Adrenal gland (tissue), 5 donors: ENCODE results near the gene ARMH1.

Source experiments
- POLR2A ChIP-seq, 2 donors: fragments of 450-650 bp; IDR thresholded peaks; one replicate each; pipeline ENCODE4 v1.6.1; 2017; ENCODE audit warnings: antibody characterized with exemption in 2 of 2, mild to moderate bottlenecking in 2 of 2, moderate library complexity in 1 of 2
- TF ChIP-seq, protein P1 (sequence below), 6 experiments: fragments of 450-650 bp in 4 of 6; fragments of 200-600 bp in 2 of 6; sonication (generic) in 1 of 6; IDR thresholded peaks; 1 replicate in 5 of 6; 2 replicates in 1 of 6; pipeline versions ENCODE4 v1.5.1 to v1.8.0; 2016 to 2021; ENCODE audit warnings: antibody characterized with exemption in 6 of 6, mild to moderate bottlenecking in 2 of 6, moderate library complexity in 1 of 6
- donor health status: DM: no; HTN: no; CAD: no.

GRCh38 chr1:44651069-44651468 is 23.4 kb upstream of the ARMH1 start:
- TF ChIP-seq, protein P1, sequence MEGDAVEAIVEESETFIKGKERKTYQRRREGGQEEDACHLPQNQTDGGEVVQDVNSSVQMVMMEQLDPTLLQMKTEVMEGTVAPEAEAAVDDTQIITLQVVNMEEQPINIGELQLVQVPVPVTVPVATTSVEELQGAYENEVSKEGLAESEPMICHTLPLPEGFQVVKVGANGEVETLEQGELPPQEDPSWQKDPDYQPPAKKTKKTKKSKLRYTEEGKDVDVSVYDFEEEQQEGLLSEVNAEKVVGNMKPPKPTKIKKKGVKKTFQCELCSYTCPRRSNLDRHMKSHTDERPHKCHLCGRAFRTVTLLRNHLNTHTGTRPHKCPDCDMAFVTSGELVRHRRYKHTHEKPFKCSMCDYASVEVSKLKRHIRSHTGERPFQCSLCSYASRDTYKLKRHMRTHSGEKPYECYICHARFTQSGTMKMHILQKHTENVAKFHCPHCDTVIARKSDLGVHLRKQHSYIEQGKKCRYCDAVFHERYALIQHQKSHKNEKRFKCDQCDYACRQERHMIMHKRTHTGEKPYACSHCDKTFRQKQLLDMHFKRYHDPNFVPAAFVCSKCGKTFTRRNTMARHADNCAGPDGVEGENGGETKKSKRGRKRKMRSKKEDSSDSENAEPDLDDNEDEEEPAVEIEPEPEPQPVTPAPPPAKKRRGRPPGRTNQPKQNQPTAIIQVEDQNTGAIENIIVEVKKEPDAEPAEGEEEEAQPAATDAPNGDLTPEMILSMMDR (IDR thresholded peaks at IDR 0.05), result no peak
- TF ChIP-seq POLR2A (IDR thresholded peaks at IDR 0.05), result no peak
